H9 (cell line): ENCODE measurements around the gene BAIAP2. TPM values are rescaled to one million over a fixed set of nuclear protein-coding genes. Genes with fewer than 3 reads are reported as not detected.

Experiments used
- DNase-seq: peaks from one replicate; pipeline ENCODE4 v3.0.0-alpha.2; 2017
- H2AFZ ChIP-seq: one replicate; pipeline ENCODE4 v1.6.1; 2013; ENCODE audit warnings: mild to moderate bottlenecking, low read length, control low read depth, moderate library complexity
- H2AK5ac ChIP-seq: 2 replicates; pipeline ENCODE4 v1.6.1; 2013; ENCODE audit warnings: low read length, control low read depth, mixed read lengths; ENCODE audit not compliant: insufficient read length
- H2BK120ac ChIP-seq: one replicate; pipeline ENCODE4 v1.6.1; 2013; ENCODE audit warnings: low read depth, mild to moderate bottlenecking, low read length, control low read depth, inconsistent platforms; ENCODE audit not compliant: poor library complexity, severe bottlenecking
- H2BK12ac ChIP-seq: 2 replicates; pipeline ENCODE4 v1.6.1; 2013; ENCODE audit warnings: low read length, control low read depth, mixed read lengths, low read depth; ENCODE audit not compliant: insufficient read length
- H2BK15ac ChIP-seq: 2 replicates; pipeline ENCODE4 v1.6.1; 2013; ENCODE audit warnings: low read depth, low read length, control low read depth
- H2BK20ac ChIP-seq: one replicate; pipeline ENCODE4 v1.6.1; 2013; ENCODE audit warnings: low read depth, mild to moderate bottlenecking, low read length, control low read depth, inconsistent platforms; ENCODE audit not compliant: poor library complexity, severe bottlenecking
- H2BK5ac ChIP-seq: 2 replicates; pipeline ENCODE4 v1.6.1; 2013; ENCODE audit warnings: low read length, control low read depth, mixed read lengths; ENCODE audit not compliant: insufficient read length
- H3K14ac ChIP-seq: 2 replicates; pipeline ENCODE4 v1.6.1; 2013; ENCODE audit warnings: low read length, control low read depth; ENCODE audit not compliant: insufficient read depth
- H3K18ac ChIP-seq: 2 replicates; pipeline ENCODE4 v1.6.1; 2013; ENCODE audit warnings: low read depth, mild to moderate bottlenecking, mixed read lengths, low read length, control low read depth; ENCODE audit not compliant: insufficient read length
- H3K23ac ChIP-seq: 2 replicates; pipeline ENCODE4 v1.6.1; 2013; ENCODE audit warnings: low read length, control low read depth, mixed read lengths, low read depth; ENCODE audit not compliant: insufficient read length
- H3K23me2 ChIP-seq: 2 replicates; pipeline ENCODE4 v1.6.1; 2013; ENCODE audit warnings: low read depth, mild to moderate bottlenecking, mixed read lengths, low read length, control low read depth; ENCODE audit not compliant: insufficient read length, poor library complexity, severe bottlenecking
- H3K27ac ChIP-seq: 2 replicates; pipeline ENCODE4 v1.5.1; 2013; ENCODE audit warnings: low read length, control low read depth, mixed read lengths, low read depth; ENCODE audit not compliant: insufficient read length
- H3K27me3 ChIP-seq: 2 replicates; pipeline ENCODE4 v1.6.1; 2013; ENCODE audit warnings: low read length, control low read depth, inconsistent platforms; ENCODE audit not compliant: insufficient read depth
- H3K4ac ChIP-seq: 2 replicates; pipeline ENCODE4 v1.6.1; 2013; ENCODE audit warnings: low read depth, mild to moderate bottlenecking, control low read depth, inconsistent platforms, low read length, moderate library complexity
- H3K4me1 ChIP-seq: 2 replicates; pipeline ENCODE4 v1.6.1; 2013; ENCODE audit warnings: low read length, control low read depth, inconsistent platforms; ENCODE audit not compliant: insufficient read depth
- H3K4me2 ChIP-seq: 2 replicates; pipeline ENCODE4 v1.6.1; 2013; ENCODE audit warnings: low read length, control low read depth, mixed read lengths; ENCODE audit not compliant: insufficient read length, insufficient read depth
- H3K56ac ChIP-seq: 2 replicates; pipeline ENCODE4 v1.6.1; 2013; ENCODE audit warnings: low read depth, mild to moderate bottlenecking, mixed read lengths, low read length, control low read depth; ENCODE audit not compliant: insufficient read length
- H3K79me1 ChIP-seq: 2 replicates; pipeline ENCODE4 v1.6.1; 2013; ENCODE audit warnings: low read depth, mild to moderate bottlenecking, moderate library complexity, low read length, control low read depth, inconsistent platforms; ENCODE audit not compliant: insufficient read depth, poor library complexity, severe bottlenecking
- H3K79me2 ChIP-seq: 2 replicates; pipeline ENCODE4 v1.6.1; 2013; ENCODE audit warnings: low read length, control low read depth, inconsistent platforms; ENCODE audit not compliant: insufficient read depth
- H3K9ac ChIP-seq: 2 replicates; pipeline ENCODE4 v1.6.1; 2013; ENCODE audit warnings: low read length, control low read depth, mixed read lengths; ENCODE audit not compliant: insufficient read length; ENCODE audit errors: extremely low read depth
- H3K9me3 ChIP-seq: one replicate; pipeline ENCODE4 v1.6.1; 2013; ENCODE audit warnings: low read depth, low read length, inconsistent platforms; ENCODE audit not compliant: control insufficient read depth
- H3T11ph ChIP-seq: one replicate; pipeline ENCODE4 v1.6.1; 2013; ENCODE audit warnings: mild to moderate bottlenecking, low read length, control low read depth, inconsistent platforms
- H4K20me1 ChIP-seq: one replicate; pipeline ENCODE4 v1.6.1; 2013; ENCODE audit not compliant: control insufficient read depth, insufficient read length, insufficient read depth
- H4K5ac ChIP-seq: 2 replicates; pipeline ENCODE4 v1.6.1; 2013; ENCODE audit warnings: low read depth, mild to moderate bottlenecking, mixed read lengths, low read length, control low read depth; ENCODE audit not compliant: insufficient read length
- H4K8ac ChIP-seq: replicated peaks from 2 replicates; pipeline ENCODE4 v1.6.1; 2013; ENCODE audit warnings: low read length, control low read depth, mixed read lengths, low read depth; ENCODE audit not compliant: insufficient read length
- H4K91ac ChIP-seq: 2 replicates; pipeline ENCODE4 v1.6.1; 2013; ENCODE audit warnings: low read depth, mild to moderate bottlenecking, moderate library complexity, mixed read lengths, low read length, control low read depth; ENCODE audit not compliant: insufficient read length
- H3K27ac Mint-ChIP-seq, 3 experiments: 2 replicates in 2 of 3; 3 replicates in 1 of 3; pipeline ENCODE4 v1.8.0; 2020 to 2021; ENCODE audit warnings: mixed read lengths in 3 of 3, mild to moderate bottlenecking in 1 of 3, moderate library complexity in 1 of 3
- H3K27me3 Mint-ChIP-seq: 2 replicates; pipeline ENCODE4 v1.8.0; 2021; ENCODE audit warnings: low read depth, mild to moderate bottlenecking, moderate library complexity, mixed read lengths
- H3K36me3 Mint-ChIP-seq, 3 experiments: 2 replicates in 2 of 3; 3 replicates in 1 of 3; pipeline ENCODE4 v1.8.0; 2020 to 2021; ENCODE audit warnings: low read depth in 3 of 3, mixed read lengths in 3 of 3; ENCODE audit not compliant: insufficient read depth in 1 of 3
- H3K4me1 Mint-ChIP-seq, 2 experiments: 2 replicates each; pipeline ENCODE4 v1.8.0; 2020; ENCODE audit warnings: mixed read lengths in 2 of 2
- H3K4me3 Mint-ChIP-seq, 2 experiments: 2 replicates in 1 of 2; 3 replicates in 1 of 2; pipeline ENCODE4 v1.8.0; 2020 to 2021; ENCODE audit warnings: mild to moderate bottlenecking in 2 of 2, mixed read lengths in 2 of 2, moderate library complexity in 1 of 2
- H3K9me3 Mint-ChIP-seq, 2 experiments: 2 replicates in 1 of 2; 3 replicates in 1 of 2; pipeline ENCODE4 v1.8.0; 2020; ENCODE audit warnings: mild to moderate bottlenecking in 2 of 2, mixed read lengths in 2 of 2, moderate library complexity in 1 of 2
- WGBS: extraction: QIAGEN DNeasy Blood & Tissue Kit; methylation state at CpG from one replicate; pipeline ENCODE4 v1.1.7; 2013; ENCODE audit warnings: missing lambda C conversion rate, low lambda C conversion rate, mixed read lengths; ENCODE audit not compliant: insufficient read length; ENCODE audit errors: extremely low coverage; 5-methylcytosine and 5-hydroxymethylcytosine counted together
- total RNA-seq: library from RNA; stranded (reverse); gene quantifications from 2 replicates; pipeline ENCODE4 v1.2.1, GENCODE V29; 2021
- TF ChIP-seq, protein P1 (sequence below): fragments of 200-600 bp; sonication (generic); conservative IDR thresholded peaks from 3 replicates; pipeline ENCODE4 v1.8.0; 2021; ENCODE audit warnings: antibody characterized with exemption, mild to moderate bottlenecking

The BAIAP2 gene
- total RNA-seq, 1 experiment from 2014 or later: 27.8 TPM

DNA sequence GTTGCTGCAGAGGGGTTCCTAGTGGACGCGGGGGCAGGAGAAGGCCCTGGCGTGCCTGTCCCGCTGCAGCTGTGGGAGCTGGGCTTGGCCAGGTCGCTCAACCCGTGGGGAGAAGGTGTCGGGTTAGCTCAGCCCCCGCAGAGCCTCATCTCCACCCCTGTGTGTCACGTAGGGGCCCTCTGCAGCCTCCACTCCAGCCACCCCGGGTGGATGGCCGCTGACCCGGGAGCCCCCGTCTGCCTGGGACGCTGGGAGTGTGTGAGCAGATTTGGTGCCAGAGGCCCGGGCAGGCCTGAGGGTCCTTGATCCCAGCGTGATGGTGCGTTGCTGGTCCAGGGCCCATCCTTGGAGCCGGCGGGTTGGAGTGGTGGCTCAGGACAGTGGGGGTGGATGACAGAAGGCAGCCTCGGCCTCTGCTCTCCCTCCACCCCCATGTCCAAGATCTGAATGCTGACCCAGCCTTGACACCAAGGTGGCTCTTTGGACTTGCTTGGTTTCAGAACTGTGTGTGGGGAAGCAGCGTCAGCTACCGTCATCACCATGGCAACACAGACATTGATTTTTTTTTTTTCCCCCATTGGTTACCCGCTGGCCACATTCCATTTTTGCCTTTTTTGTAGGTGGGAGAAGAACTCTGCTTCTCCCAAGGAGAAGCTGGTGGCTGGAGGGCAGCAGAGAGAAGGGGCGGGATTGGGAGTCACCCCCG, 35.7 kb downstream of the BAIAP2 start:
- no peak overlapping the region for H3K56ac ChIP-seq
- Mint-ChIP-seq H3K27ac (no peak overlapping the region), H3K9me3 (no peaks in the 10 kb centered on the region), H3K36me3 (no peaks in the 10 kb centered on the region; a peak in 2 of 7 replicates), H3K27me3 (no peaks in the 10 kb centered on the region), H3K4me1 (peaks cover 10 to 20% of the 10 kb centered on the region in 2 experiments), H3K4me3 (no peak overlapping the region)
- no peak overlapping the region for H3K14ac ChIP-seq
- H3K4me1 ChIP-seq: no peaks in the 10 kb centered on the region
- no peak overlapping the region for H3K4ac ChIP-seq
- no peak overlapping the region for H2AK5ac ChIP-seq
- no peaks in the 10 kb centered on the region for H3K79me2 ChIP-seq
- no peak overlapping the region for H2BK15ac ChIP-seq
- H3K18ac ChIP-seq: no peak overlapping the region
- no peak overlapping the region for H4K91ac ChIP-seq
- no peak overlapping the region for H2BK12ac ChIP-seq
- H3K9ac ChIP-seq: no peak overlapping the region
- no peak overlapping the region for H2AFZ ChIP-seq
- H4K20me1 ChIP-seq: peaks cover 5% of the 10 kb centered on the region
- no CpG with 5 or more reads among the region's 25 CpGs for WGBS
- no peak for DNase-seq
- no peaks in the 10 kb centered on the region for H3K27me3 ChIP-seq
- H2BK20ac ChIP-seq: no peak overlapping the region
- no peaks in the 10 kb centered on the region for H3K9me3 ChIP-seq
- no peak overlapping the region for H3K4me2 ChIP-seq
- H4K8ac ChIP-seq: no peak overlapping the region
- no peak overlapping the region for H3K23ac ChIP-seq
- H3K27ac ChIP-seq: no peak overlapping the region
- no peak overlapping the region for H2BK120ac ChIP-seq
- no peak overlapping the region for H4K5ac ChIP-seq
- H3K79me1 ChIP-seq: no peaks in the 10 kb centered on the region
- no peaks in the 10 kb centered on the region for H3K23me2 ChIP-seq
- no peak overlapping the region for H3T11ph ChIP-seq
- no peak overlapping the region for H2BK5ac ChIP-seq
- TF ChIP-seq, protein P1, sequence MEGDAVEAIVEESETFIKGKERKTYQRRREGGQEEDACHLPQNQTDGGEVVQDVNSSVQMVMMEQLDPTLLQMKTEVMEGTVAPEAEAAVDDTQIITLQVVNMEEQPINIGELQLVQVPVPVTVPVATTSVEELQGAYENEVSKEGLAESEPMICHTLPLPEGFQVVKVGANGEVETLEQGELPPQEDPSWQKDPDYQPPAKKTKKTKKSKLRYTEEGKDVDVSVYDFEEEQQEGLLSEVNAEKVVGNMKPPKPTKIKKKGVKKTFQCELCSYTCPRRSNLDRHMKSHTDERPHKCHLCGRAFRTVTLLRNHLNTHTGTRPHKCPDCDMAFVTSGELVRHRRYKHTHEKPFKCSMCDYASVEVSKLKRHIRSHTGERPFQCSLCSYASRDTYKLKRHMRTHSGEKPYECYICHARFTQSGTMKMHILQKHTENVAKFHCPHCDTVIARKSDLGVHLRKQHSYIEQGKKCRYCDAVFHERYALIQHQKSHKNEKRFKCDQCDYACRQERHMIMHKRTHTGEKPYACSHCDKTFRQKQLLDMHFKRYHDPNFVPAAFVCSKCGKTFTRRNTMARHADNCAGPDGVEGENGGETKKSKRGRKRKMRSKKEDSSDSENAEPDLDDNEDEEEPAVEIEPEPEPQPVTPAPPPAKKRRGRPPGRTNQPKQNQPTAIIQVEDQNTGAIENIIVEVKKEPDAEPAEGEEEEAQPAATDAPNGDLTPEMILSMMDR: no peak
